ENCODE measurements around the gene IL2RG. TPM values are rescaled to one million over a fixed set of nuclear protein-coding genes. Genes with fewer than 3 reads are reported as not detected.

IL2RG gene
- total and polyA plus RNA-seq, 12 donors: 0.22 to 7.0 (median 3.5) TPM

DNA sequence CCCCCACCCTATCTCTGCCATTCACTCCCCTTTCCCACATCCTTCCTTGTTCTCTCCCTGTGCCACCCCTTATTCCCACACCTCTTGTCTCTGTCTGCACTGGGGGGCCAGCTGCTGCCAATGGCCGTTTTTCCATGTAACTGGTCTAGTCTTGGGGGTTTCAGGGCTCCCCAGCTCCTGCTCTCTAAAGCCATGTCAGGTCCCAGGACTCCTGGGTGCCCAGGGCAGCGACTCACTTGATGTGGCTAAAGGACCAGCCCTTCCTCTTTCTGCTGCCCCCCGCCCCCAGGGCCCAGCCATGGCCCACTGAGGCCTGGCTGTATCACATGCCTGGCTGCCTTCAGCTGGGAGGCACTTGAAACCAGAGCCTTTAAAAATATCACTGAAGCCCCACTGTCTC, 43.3 kb upstream of the IL2RG start:
- intact Hi-C loops (cut with DNase I): no loop called here
- Histone ChIP-seq H3K4me1 (replicated peaks in 1 of 2) (no peaks in the 10 kb centered on the region), H3K27me3 (no peaks in the 10 kb centered on the region), H3K4me3 (no peak overlapping the region), H3K36me3 (replicated peaks in 1 of 2) (no peaks in the 10 kb centered on the region), H3K27ac (no peak overlapping the region), H3K9me3 (replicated peaks in 1 of 3) (no peaks in the 10 kb centered on the region)
- 61 to 90% (median 76%) methylated on average over 2 to 3 of the region's 3 CpGs for WGBS, 4 donors
- TF ChIP-seq, protein P1, sequence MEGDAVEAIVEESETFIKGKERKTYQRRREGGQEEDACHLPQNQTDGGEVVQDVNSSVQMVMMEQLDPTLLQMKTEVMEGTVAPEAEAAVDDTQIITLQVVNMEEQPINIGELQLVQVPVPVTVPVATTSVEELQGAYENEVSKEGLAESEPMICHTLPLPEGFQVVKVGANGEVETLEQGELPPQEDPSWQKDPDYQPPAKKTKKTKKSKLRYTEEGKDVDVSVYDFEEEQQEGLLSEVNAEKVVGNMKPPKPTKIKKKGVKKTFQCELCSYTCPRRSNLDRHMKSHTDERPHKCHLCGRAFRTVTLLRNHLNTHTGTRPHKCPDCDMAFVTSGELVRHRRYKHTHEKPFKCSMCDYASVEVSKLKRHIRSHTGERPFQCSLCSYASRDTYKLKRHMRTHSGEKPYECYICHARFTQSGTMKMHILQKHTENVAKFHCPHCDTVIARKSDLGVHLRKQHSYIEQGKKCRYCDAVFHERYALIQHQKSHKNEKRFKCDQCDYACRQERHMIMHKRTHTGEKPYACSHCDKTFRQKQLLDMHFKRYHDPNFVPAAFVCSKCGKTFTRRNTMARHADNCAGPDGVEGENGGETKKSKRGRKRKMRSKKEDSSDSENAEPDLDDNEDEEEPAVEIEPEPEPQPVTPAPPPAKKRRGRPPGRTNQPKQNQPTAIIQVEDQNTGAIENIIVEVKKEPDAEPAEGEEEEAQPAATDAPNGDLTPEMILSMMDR (IDR thresholded peaks at IDR 0.05): no peak
- no peak for TF ChIP-seq POLR2A (IDR thresholded peaks at IDR 0.05)
- DNase-seq: no peak

DNA sequence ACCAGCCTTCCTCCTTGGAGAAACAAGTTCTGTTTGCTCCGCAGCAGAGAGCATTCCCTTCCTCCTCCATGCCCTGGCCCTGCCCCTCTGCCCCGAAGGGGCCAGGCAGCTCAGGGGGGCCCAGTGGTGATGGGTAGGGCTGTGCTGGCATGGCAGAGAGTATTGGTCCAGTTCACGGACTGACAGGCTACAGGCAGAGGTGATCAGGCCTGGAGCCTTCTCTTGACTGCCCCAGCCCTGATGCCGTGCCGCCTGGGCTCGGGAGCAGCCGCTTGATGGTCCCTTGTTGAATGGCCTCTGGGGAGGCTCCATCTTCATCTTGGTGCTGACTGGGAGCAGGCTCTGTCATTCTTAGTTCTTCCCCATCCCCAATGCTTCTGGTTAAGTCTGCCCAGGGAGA, 42.8 kb upstream of the IL2RG start:
- 75 to 100% (median 89%) methylated on average over 4 to 7 of the region's 7 CpGs for WGBS, 4 donors
- TF ChIP-seq, protein P1 (IDR thresholded peaks at IDR 0.05): no peak
- TF ChIP-seq POLR2A (IDR thresholded peaks at IDR 0.05): no peak
- Histone ChIP-seq H3K27ac (no peak overlapping the region), H3K27me3 (no peaks in the 10 kb centered on the region), H3K9me3 (replicated peaks in 1 of 3) (no peaks in the 10 kb centered on the region), H3K4me1 (replicated peaks in 1 of 2) (no peaks in the 10 kb centered on the region), H3K36me3 (replicated peaks in 1 of 2) (no peaks in the 10 kb centered on the region), H3K4me3 (no peak overlapping the region)
- no peak for DNase-seq
- intact Hi-C loops (cut with DNase I): no loop called here

DNA sequence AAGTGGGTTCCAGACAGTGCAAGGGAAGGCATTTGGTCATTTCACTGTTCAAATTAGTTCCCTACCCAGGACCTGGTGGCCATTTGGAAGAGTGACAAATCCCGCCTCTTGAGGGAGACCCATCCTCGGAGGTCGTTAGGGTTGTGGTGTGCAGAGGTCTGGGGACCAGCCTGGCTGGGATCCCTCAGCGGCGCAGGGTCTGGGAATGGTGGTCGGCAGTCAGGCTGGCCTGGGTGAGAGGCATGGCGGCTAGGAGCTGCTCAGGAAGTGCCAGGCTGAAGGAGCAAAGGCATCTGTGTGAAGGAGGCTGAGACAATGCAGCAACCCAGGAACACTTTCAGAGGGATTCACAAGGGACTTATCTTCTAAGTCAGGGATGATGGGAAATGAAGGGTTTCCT, 40.0 kb upstream of the IL2RG start:
- Histone ChIP-seq H3K36me3 (replicated peaks in 1 of 2) (no peaks in the 10 kb centered on the region), H3K4me1 (replicated peaks in 1 of 2) (no peaks in the 10 kb centered on the region), H3K27me3 (no peaks in the 10 kb centered on the region), H3K27ac (no peak overlapping the region), H3K4me3 (no peak overlapping the region), H3K9me3 (replicated peaks in 1 of 3) (no peaks in the 10 kb centered on the region)
- no peak for DNase-seq
- 72 to 100% (median 77%) methylated on average over 1 to 7 of the region's 7 CpGs for WGBS, 4 donors
- intact Hi-C loops (cut with DNase I): no loop called here
- TF ChIP-seq POLR2A (IDR thresholded peaks at IDR 0.05): no peak
- TF ChIP-seq, protein P1 (IDR thresholded peaks at IDR 0.05): no peak

DNA sequence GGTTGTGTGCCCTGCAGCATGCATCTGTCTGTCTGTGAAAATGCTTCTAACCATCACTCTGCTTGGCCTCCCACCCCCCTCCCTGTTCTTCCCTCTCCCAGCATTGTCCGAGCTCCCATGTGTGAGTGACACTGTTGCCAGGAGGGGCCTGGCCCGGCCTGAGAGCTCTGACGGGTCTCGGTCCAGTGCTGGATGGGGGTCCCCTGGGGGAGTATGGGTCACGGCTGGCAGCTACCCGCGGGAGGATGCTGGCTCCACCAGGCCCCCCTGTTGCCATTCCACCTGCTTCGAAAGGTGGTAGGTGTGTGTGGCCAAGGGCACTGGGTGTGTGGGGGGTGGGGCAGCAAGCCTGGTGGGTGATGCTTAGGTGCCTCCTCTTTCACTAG, 36.9 kb upstream of the IL2RG start:
- H3K27ac ChIP-seq: no peak overlapping the region
- no peak for TF ChIP-seq POLR2A (IDR thresholded peaks at IDR 0.05)
- TF ChIP-seq, protein P1 (IDR thresholded peaks at IDR 0.05): no peak
- WGBS, 4 donors: 60 to 89% (median 82%) methylated on average over 1 to 8 of the region's 8 CpGs; no CpG with 5 or more reads in 1 of the 4 donors
- H3K27me3 ChIP-seq: no peaks in the 10 kb centered on the region
- H3K9me3 ChIP-seq (replicated peaks in 1 of 3): no peaks in the 10 kb centered on the region
- no peak overlapping the region for H3K4me3 ChIP-seq
- H3K36me3 ChIP-seq (replicated peaks in 1 of 2): no peaks in the 10 kb centered on the region
- intact Hi-C loops (cut with DNase I): no loop called here
- peaks cover 0 to 6% of the 10 kb centered on the region in 2 donors for H3K4me1 ChIP-seq (replicated peaks in 1 of 2)
- no peak for DNase-seq

Measured in adrenal gland (tissue), 12 donors.